Activated T-helper 1 cell treated with anti-CD3 and anti-CD28 coated beads, Interleukin-12 subunit alpha, Interleukin-12 subunit beta, Interleukin-2, Interleukin-4 antibody, amounts not matched to agents 30 ng/mL and 10 ng/mL and 1 ng/mL, durations not matched to agents 14 hours and 24 hours and 36 hours (primary cell): ENCODE results near the gene GLCE. TPM values are rescaled to one million over a fixed set of nuclear protein-coding genes. Genes with fewer than 3 reads are reported as not detected.
"Not testable (repeated sequence)": the region's sequence is repeated elsewhere in the genome, so short reads cannot be mapped to it uniquely, and the experiment has no call there.

Experiments
- DNase-seq: peaks from one replicate; pipeline ENCODE4 v3.0.0; 2021; ENCODE audit warnings: low spot score
- H3K27ac Mint-ChIP-seq: one replicate; pipeline ENCODE4 v1.8.0; 2021; ENCODE audit warnings: mild to moderate bottlenecking, mixed read lengths
- H3K27me3 Mint-ChIP-seq: one replicate; pipeline ENCODE4 v1.8.0; 2022; ENCODE audit warnings: mild to moderate bottlenecking, moderate library complexity, mixed read lengths; ENCODE audit not compliant: insufficient read depth
- H3K36me3 Mint-ChIP-seq: one replicate; pipeline ENCODE4 v1.8.0; 2021; ENCODE audit warnings: low read depth, mixed read lengths
- H3K4me1 Mint-ChIP-seq: one replicate; pipeline ENCODE4 v1.8.0; 2021; ENCODE audit warnings: low read depth, mixed read lengths
- H3K4me3 Mint-ChIP-seq: one replicate; pipeline ENCODE4 v1.8.0; 2021; ENCODE audit warnings: mild to moderate bottlenecking, moderate library complexity, mixed read lengths
- H3K9me3 Mint-ChIP-seq: one replicate; pipeline ENCODE4 v1.8.0; 2021; ENCODE audit warnings: mixed read lengths
- intact Hi-C: fragments of 100-400 bp; cut with micrococcal nuclease; formaldehyde crosslinking; loops from one replicate; pipeline ENCODE4 v1.15.1; 2024
- total RNA-seq: library from RNA; stranded (reverse); gene quantifications from 2 replicates; pipeline ENCODE4 v1.2.3, GENCODE V29; 2022

GLCE gene
- total RNA-seq, 1 donor from 2014 or later: 2.9 TPM

GRCh38 chr15:69279636-69280035, 119.2 kb downstream of the GLCE start:
- H3K36me3 Mint-ChIP-seq: no peaks in the 10 kb centered on the region

DNA sequence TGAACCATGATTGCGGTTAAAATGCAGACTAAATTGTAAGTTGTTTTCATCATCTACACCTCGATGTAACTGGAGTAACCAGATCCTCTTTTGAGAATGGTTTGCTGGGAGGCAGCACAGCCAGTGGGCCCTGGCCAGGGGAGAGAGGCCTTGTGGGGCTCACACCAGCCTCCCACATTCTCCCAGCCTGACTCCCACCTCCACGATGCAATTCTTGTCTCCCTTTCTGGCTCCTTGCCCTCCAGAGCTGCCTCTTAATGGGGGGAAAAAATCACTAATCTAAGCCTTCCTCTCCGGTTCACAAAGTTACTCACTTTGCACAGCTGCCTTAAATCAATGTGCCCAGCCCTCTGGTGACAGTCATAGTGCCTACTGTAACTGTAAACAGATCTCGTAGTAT, 120.3 kb downstream of the GLCE start:
- no peaks in the 10 kb centered on the region for H3K36me3 Mint-ChIP-seq
- DNase-seq: no peak
- H3K9me3 Mint-ChIP-seq: no peaks in the 10 kb centered on the region
- peaks cover 4% of the 10 kb centered on the region for H3K27me3 Mint-ChIP-seq
- intact Hi-C loops: no loop called here
- no peak overlapping the region for H3K27ac Mint-ChIP-seq
- H3K4me1 Mint-ChIP-seq: no peaks in the 10 kb centered on the region
- H3K4me3 Mint-ChIP-seq: no peak overlapping the region

More at GRCh38 chr15:69279636-69280035, 119.2 kb downstream of the GLCE start:
- no peak for DNase-seq
- Mint-ChIP-seq H3K9me3 (no peaks in the 10 kb centered on the region), H3K4me1 (no peaks in the 10 kb centered on the region), H3K27ac (no peak overlapping the region), H3K27me3 (peaks cover 7% of the 10 kb centered on the region), H3K4me3 (no peak overlapping the region)
- intact Hi-C loops: no loop called here

GRCh38 chr15:69282104-69282743, 121.8 kb downstream of the GLCE start:
- H3K27ac Mint-ChIP-seq: no peak overlapping the region

DNA sequence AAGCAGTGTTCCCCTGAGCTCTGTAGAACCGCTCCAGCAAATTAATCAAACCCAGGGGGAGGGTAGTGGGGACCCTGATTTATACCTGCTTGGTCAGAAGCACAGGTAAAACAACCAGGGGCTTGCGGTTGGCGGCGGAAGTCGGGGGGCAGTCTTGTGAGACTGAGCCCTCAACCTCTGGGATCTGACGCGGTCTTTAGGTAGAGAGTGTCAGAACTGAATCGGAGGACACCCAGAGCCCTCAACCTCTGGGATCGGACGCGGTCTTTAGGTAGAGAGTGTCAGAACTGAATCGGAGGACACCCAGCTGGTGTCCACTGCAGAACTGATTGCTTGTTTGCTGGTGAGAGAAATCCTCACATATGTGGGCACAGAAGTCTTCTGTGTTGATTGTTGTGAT, 125.4 kb downstream of the GLCE start:
- intact Hi-C loops: no loop called here

More at GRCh38 chr15:69282104-69282743, 121.8 kb downstream of the GLCE start:
- Mint-ChIP-seq H3K4me3 (no peak overlapping the region), H3K9me3 (no peaks in the 10 kb centered on the region), H3K36me3 (no peaks in the 10 kb centered on the region), H3K27me3 (peaks cover 5% of the 10 kb centered on the region), H3K4me1 (no peaks in the 10 kb centered on the region)
- no peak for DNase-seq
- intact Hi-C loops: no loop called here

DNA sequence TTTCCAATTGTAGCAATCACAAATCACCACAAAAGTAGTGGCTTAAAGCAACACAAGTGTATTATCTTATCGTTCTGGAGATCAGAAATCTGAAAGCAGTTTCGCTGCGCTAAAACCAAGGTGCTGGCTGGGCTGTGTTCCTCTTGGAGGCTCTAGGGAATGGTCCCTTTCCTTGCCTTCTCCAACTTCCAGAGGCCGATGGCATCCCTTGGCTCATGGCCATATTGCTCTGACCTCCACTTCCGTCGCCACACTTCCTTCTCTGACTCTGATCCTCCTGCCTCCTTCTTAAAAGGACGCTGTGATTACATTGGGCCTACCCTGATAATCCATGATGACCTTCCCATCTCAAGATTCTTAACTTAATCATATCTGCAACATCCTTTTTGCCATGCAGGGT, 127.6 kb downstream of the GLCE start:
- no peak overlapping the region for H3K27ac Mint-ChIP-seq
- no peaks in the 10 kb centered on the region for H3K36me3 Mint-ChIP-seq
- no peak overlapping the region for H3K4me3 Mint-ChIP-seq
- no peak for DNase-seq
- intact Hi-C loops: no loop called here
- no peaks in the 10 kb centered on the region for H3K4me1 Mint-ChIP-seq
- peaks cover 2% of the 10 kb centered on the region for H3K27me3 Mint-ChIP-seq
- H3K9me3 Mint-ChIP-seq: no peaks in the 10 kb centered on the region

More for the DNA sequence above, 125.4 kb downstream of the GLCE start:
- H3K36me3 Mint-ChIP-seq: no peaks in the 10 kb centered on the region
- no peaks in the 10 kb centered on the region for H3K4me1 Mint-ChIP-seq
- H3K4me3 Mint-ChIP-seq: no peak overlapping the region
- H3K9me3 Mint-ChIP-seq: no peaks in the 10 kb centered on the region
- DNase-seq: no peak
- no peak overlapping the region for H3K27ac Mint-ChIP-seq
- peaks cover 4% of the 10 kb centered on the region for H3K27me3 Mint-ChIP-seq

- Mint-ChIP-seq H3K4me1 (no peaks in the 10 kb centered on the region), H3K27ac (no peak overlapping the region), H3K27me3 (peaks cover 2% of the 10 kb centered on the region), H3K4me3 (no peak overlapping the region), H3K36me3 (no peaks in the 10 kb centered on the region), H3K9me3 (no peaks in the 10 kb centered on the region)
- DNase-seq: no peak
- intact Hi-C loops: no loop called here
These were observed 128.3 kb downstream of the GLCE start for GRCh38 chr15:69288531-69289341.

DNA sequence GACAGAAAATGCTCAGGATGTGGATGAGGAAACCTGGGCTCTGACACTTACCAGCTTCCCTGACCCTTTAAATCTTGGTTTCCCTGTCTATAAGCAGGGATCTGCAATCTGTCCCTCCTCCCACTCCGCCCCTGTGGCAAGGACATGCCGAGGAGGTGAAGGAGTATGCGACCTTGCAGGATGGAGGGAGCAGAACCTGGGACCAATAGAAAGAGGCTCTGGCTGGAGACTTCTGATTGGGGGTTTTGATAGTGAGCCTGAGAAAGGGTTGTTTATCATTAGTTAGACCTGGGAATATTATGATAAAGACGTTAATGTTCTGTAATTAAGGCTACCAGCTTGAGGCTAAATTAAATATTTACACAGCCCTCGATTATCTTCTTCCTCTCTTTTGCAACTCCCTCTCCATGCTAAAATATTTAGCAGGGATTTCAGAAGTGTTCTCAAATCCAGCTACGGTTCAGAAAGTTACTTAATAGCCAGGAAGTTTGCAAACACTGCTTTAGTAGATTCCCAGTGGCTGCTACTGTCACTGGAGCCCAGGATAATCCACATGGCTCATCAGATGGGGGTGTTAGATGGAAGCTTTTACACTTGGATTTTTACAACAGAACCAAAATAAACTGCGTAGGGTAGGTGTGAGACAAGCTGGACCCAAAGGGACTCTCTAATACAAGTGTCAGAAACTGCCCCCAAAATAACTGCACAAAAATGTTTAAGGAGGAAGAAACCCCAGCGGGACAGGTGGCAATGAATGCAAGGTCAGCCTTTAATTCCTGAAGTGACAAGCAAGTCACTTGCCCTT, 129.1 kb downstream of the GLCE start:
- no peak overlapping the region for H3K27ac Mint-ChIP-seq
- peaks cover 2% of the 10 kb centered on the region for H3K27me3 Mint-ChIP-seq
- intact Hi-C loops: no loop called here
- no peak for DNase-seq
- H3K4me3 Mint-ChIP-seq: no peak overlapping the region
- H3K9me3 Mint-ChIP-seq: no peaks in the 10 kb centered on the region
- H3K36me3 Mint-ChIP-seq: no peaks in the 10 kb centered on the region
- H3K4me1 Mint-ChIP-seq: no peaks in the 10 kb centered on the region

DNA sequence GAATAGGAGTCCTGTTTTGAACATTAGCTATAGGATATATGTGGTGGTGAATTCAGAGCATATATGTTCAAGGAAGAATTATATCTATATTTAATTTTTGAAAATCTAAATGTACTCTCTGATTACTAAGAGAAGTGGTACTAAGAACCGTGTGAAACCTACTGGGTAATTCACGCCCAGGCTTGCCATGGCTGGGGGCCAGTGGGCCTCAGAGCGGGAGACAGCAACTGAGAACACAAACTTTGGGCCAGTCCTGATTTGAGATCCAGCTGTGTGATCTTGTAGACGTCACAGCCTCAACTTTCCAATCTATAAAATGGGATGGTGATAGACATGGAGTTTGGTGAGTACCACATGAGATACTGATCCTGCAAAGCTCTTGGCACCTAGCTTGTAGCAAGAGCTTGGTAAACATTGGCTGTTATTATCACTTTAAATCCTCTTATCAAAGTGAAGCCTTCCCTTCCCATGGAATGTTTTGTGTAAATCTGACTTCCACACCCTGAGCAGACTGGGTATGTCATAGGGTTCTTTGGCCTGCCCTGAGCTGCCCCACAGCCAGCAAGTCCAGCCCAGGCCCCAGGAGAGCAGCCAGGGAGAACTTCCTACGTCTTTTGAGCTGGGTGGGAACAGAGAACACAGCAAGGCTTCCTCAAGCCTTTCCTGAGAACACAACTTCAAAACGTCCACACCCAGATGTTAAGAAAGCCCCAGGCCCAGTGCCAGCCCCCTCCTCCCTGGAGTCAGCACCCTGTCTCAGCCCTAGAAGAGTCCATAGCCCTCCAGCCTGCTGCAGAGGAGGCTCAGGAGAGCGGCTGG, 130.1 kb downstream of the GLCE start:
- no peaks in the 10 kb centered on the region for H3K36me3 Mint-ChIP-seq
- H3K27ac Mint-ChIP-seq: no peak overlapping the region
- intact Hi-C loops: no loop called here
- no peaks in the 10 kb centered on the region for H3K4me1 Mint-ChIP-seq
- H3K4me3 Mint-ChIP-seq: no peak overlapping the region
- H3K9me3 Mint-ChIP-seq: no peaks in the 10 kb centered on the region
- DNase-seq: no peak
- peaks cover 4% of the 10 kb centered on the region for H3K27me3 Mint-ChIP-seq

GRCh38 chr15:69291651-69292050, 131.2 kb downstream of the GLCE start:
- H3K36me3 Mint-ChIP-seq, H3K27ac Mint-ChIP-seq, H3K27me3 Mint-ChIP-seq, H3K4me3 Mint-ChIP-seq, H3K9me3 Mint-ChIP-seq, H3K4me1 Mint-ChIP-seq, DNase-seq, intact Hi-C loops: not testable (repeated sequence)

GRCh38 chr15:69292826-69293420, 132.5 kb downstream of the GLCE start:
- Mint-ChIP-seq H3K27me3 (peaks cover 19% of the 10 kb centered on the region), H3K4me3 (no peak overlapping the region), H3K9me3 (no peaks in the 10 kb centered on the region), H3K36me3 (no peaks in the 10 kb centered on the region), H3K4me1 (no peaks in the 10 kb centered on the region), H3K27ac (no peak overlapping the region)
- intact Hi-C loops: no loop called here
- no peak for DNase-seq

GRCh38 chr15:69293741-69294615, 133.5 kb downstream of the GLCE start:
- no peak overlapping the region for H3K4me3 Mint-ChIP-seq
- H3K27ac Mint-ChIP-seq: no peak overlapping the region
- intact Hi-C loops: no loop called here
- no peaks in the 10 kb centered on the region for H3K9me3 Mint-ChIP-seq
- H3K36me3 Mint-ChIP-seq: no peaks in the 10 kb centered on the region
- peaks cover 19% of the 10 kb centered on the region for H3K27me3 Mint-ChIP-seq
- no peak for DNase-seq
- no peaks in the 10 kb centered on the region for H3K4me1 Mint-ChIP-seq
